ENCODE results near the gene SFTPB. TPM values are rescaled to one million over a fixed set of nuclear protein-coding genes. Genes with fewer than 3 reads are reported as not detected.

SFTPB gene
- total RNA-seq, 1 experiment from 2014 or later = not detected

GRCh38 chr2:85699325-85699724 is 31.3 kb upstream of the SFTPB start:
- no peak for TF ChIP-seq CTCF (conservative IDR thresholded peaks at IDR 0.05)
- TF ChIP-seq EZH2 (IDR thresholded peaks at IDR 0.05; ENCODE audit: low read depth) = no peak
- ChIA-PET CTCF (no interaction called here), POLR2A (ENCODE audit: unreplicated experiment) (interaction anchor here (0.5 kb wide), 1 partner anchor 98 kb away, joined by 3 read pairs; no protein-coding TSS in a partner anchor)
- BruUV-seq (replicated peaks) = no TSS peak
- Histone ChIP-seq H3K27ac (no peak overlapping the region), H3K27me3 (ENCODE audit: insufficient read depth, low read depth) (no peaks in the 10 kb centered on the region), H3K79me2 (ENCODE audit: low read depth) (no peaks in the 10 kb centered on the region), H2AFZ (no peak overlapping the region), H3K36me3 (ENCODE audit: low read depth) (no peaks in the 10 kb centered on the region), H3K4me3 (no peak overlapping the region), H3K9me3 (ENCODE audit: insufficient read depth, low read depth) (no peaks in the 10 kb centered on the region), H4K20me1 (ENCODE audit: insufficient read depth) (no peaks in the 10 kb centered on the region), H3K4me1 (replicated peaks; ENCODE audit: insufficient read depth) (peaks cover 17% of the 10 kb centered on the region), H3K9me2 (ENCODE audit: insufficient read depth) (no peaks in the 10 kb centered on the region), H3F3A (ENCODE audit: insufficient read depth, low read depth) (peaks cover 17% of the 10 kb centered on the region), H3K4me2 (no peak overlapping the region)
- intact Hi-C loops (cut with micrococcal nuclease; ENCODE audit: unreplicated experiment) = no loop called here
- no peak for DNase-seq

GRCh38 chr2:85698880-85699254 is 30.9 kb upstream of the SFTPB start:
- intact Hi-C loops (cut with micrococcal nuclease; ENCODE audit: unreplicated experiment) = no loop called here
- no peak overlapping the region for H3K27ac ChIP-seq
- TF ChIP-seq EZH2 (IDR thresholded peaks at IDR 0.05; ENCODE audit: low read depth) (no peak), CTCF (conservative IDR thresholded peaks at IDR 0.05) (no peak)
- H3K79me2 ChIP-seq (ENCODE audit: low read depth) = no peaks in the 10 kb centered on the region
- H4K20me1 ChIP-seq (ENCODE audit: insufficient read depth) = no peaks in the 10 kb centered on the region
- CTCF ChIA-PET = no interaction called here
- no peak overlapping the region for H3K4me3 ChIP-seq
- no peak overlapping the region for H3K4me2 ChIP-seq
- H3K4me1 ChIP-seq (replicated peaks; ENCODE audit: insufficient read depth) = peaks cover 17% of the 10 kb centered on the region
- H3K9me2 ChIP-seq (ENCODE audit: insufficient read depth) = no peaks in the 10 kb centered on the region
- no peaks in the 10 kb centered on the region for H3K36me3 ChIP-seq (ENCODE audit: low read depth)
- POLR2A ChIA-PET (ENCODE audit: unreplicated experiment) = interaction anchor here (0.5 kb wide), 1 partner anchor 98 kb away, joined by 3 read pairs; no protein-coding TSS in a partner anchor
- no peaks in the 10 kb centered on the region for H3K27me3 ChIP-seq (ENCODE audit: insufficient read depth, low read depth)
- no peak overlapping the region for H2AFZ ChIP-seq
- no peak for DNase-seq
- H3K9me3 ChIP-seq (ENCODE audit: insufficient read depth, low read depth) = no peaks in the 10 kb centered on the region
- no TSS peak for BruUV-seq (replicated peaks)
- peaks cover 17% of the 10 kb centered on the region for H3F3A ChIP-seq (ENCODE audit: insufficient read depth, low read depth)

GRCh38 chr2:85698184-85698879 is 30.3 kb upstream of the SFTPB start:
- H3K27ac ChIP-seq = no peak overlapping the region
- H3K27me3 ChIP-seq (ENCODE audit: insufficient read depth, low read depth) = no peaks in the 10 kb centered on the region
- H3K79me2 ChIP-seq (ENCODE audit: low read depth) = no peaks in the 10 kb centered on the region
- no peaks in the 10 kb centered on the region for H3K9me2 ChIP-seq (ENCODE audit: insufficient read depth)
- intact Hi-C loops (cut with micrococcal nuclease; ENCODE audit: unreplicated experiment) = no loop called here
- H3K4me2 ChIP-seq = no peak overlapping the region
- H2AFZ ChIP-seq = no peak overlapping the region
- DNase-seq = no peak
- H3K4me3 ChIP-seq = no peak overlapping the region
- H3F3A ChIP-seq (ENCODE audit: insufficient read depth, low read depth) = peaks cover 17% of the 10 kb centered on the region
- no peaks in the 10 kb centered on the region for H3K9me3 ChIP-seq (ENCODE audit: insufficient read depth, low read depth)
- no peak for TF ChIP-seq EZH2 (IDR thresholded peaks at IDR 0.05; ENCODE audit: low read depth)
- TF ChIP-seq CTCF (conservative IDR thresholded peaks at IDR 0.05) = no peak
- H4K20me1 ChIP-seq (ENCODE audit: insufficient read depth) = no peaks in the 10 kb centered on the region
- ChIA-PET CTCF (interaction anchor here (0.6 kb wide), 1 partner anchor 44 kb away, joined by 9 read pairs; no protein-coding TSS in a partner anchor), POLR2A (ENCODE audit: unreplicated experiment) (no interaction called here)
- no TSS peak for BruUV-seq (replicated peaks)
- H3K4me1 ChIP-seq (replicated peaks; ENCODE audit: insufficient read depth) = peaks cover 17% of the 10 kb centered on the region
- no peaks in the 10 kb centered on the region for H3K36me3 ChIP-seq (ENCODE audit: low read depth)

Data from PC-9 (cell line).